Non-pigmented ciliary epithelial cell (primary cell): Measurements from ENCODE around the gene CTNND2.
A peak's percentile ranks its signal among the peaks of the same experiment; 100 is the strongest.

ENCODE experiments used
- DNase-seq: peaks from one replicate; pipeline ENCODE4 v3.0.0-alpha.2; 2010; ENCODE audit warnings: low read depth

Gene CTNND2

DNA sequence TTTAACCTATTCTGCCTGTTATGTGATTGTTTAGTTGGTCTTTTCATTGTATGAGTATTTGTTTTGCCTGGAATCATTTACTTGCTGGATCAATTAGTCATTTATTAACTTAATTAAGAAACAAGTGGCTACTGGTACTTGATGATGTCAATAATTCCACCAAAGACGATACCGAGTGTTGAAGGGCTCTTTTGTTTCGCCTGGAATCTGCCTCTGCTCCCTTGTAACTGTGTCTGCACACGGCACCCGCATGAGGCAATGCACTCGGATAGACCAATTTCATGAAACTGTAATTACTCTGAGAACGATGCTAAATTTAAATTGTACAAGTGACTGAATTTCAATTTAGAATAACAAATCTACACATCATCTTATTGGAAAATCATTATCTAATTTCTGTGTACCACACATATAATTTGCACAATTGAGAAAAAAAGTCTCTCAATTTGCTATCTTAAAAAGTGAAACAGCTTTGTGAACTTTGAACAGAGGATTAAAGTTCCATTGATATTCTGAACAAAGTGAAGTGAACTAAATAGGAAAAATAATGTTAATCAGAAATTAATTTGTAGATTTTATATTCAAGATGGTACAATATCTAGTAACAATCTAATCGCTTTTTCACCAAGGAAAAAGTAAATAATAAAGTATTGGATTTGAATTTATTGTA is 143.2 kb downstream of the CTNND2 start:
- DNase-seq, result no peak

DNA sequence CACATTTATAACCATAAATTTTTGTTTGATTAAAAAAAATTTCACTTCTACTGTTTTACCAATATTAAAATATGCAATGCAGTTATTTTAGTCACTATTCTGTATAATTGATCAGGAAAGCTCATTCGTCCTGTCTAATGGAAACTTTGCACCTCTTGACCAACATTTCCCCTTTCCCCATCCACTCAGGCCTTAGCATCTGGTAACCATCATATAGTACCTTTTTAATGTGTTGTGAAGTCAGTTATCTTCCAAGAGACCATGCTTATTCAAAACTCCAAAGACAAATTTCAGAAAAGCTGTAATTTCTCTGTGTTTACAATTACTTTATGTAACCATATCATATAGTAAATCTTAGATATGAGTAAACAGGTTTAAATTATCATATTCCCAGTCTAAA is 145.9 kb downstream of the CTNND2 start:
- no peak for DNase-seq

DNA sequence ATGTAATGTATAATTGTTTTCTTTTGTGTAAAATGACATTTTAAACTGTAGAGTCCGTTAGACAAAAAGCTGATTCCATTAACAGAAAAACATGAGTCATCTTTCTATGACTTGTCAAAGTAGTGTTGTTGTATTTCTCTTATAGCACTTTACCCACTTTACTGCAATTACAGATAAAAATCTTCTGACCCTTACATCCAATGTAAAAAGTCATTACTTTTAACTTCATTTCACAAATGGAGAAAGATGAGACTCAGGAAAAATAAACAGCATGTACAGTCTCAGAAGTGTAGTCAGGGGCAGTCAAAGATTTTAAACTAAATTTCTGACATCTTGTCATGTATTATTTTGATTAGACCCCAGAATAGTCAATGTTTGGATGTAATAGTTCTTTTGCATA is 146.6 kb downstream of the CTNND2 start:
- DNase-seq, result no peak

DNA sequence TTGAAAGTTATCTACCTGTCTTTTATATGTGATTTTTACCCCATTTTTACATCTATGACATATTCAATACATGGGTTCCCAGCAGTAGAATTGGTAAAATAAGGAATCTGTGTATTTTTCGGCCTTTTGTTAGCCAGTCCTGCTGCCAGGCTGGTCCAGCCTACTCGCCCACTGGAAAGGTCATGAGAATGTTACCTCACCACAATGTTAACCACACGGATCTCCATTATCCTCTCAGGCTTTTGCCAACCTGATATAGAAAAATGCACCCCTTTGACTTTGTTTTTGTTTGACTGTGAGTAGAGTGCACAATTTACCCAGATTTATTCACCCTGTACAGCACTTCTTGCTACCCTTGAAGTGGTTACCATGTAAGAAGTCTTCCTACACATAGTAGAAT is 167.2 kb downstream of the CTNND2 start:
- no peak for DNase-seq

DNA sequence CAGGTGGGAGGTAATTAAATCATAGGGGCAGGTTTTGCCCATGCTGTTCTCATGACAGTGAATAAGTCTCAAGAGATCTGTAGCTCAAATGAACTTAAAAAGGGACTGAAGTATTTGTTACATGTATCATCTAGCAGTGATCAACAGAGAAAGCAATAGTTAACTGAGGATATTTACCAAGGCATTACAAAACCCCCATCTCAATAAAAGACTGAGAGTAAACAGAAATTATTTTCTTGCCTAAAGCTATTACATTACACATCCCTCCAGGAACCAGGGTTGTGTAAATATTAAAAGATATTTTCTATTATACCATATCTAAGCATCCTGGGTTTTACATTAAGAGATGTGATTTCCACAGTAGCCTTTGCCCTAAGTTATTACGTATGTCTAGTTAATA is 169.9 kb downstream of the CTNND2 start:
- no peak for DNase-seq

DNA sequence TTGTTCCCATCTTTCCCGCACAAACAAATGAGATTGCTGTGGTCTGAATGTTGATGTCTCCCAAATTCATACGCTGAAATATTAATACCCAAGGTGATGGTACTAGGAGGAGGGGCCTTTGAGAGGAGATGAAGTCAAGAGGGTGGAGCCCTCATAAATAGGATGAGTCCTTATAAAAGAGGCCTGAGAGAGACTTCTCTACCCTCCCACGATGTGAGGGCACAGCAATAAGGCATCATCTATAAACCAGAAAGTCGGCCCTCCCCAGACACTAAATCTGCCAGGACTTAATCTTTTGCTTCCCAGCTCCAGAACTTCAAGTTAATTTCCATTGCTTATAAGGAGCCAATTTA is 170.4 kb downstream of the CTNND2 start:
- DNase-seq, result no peak

DNA sequence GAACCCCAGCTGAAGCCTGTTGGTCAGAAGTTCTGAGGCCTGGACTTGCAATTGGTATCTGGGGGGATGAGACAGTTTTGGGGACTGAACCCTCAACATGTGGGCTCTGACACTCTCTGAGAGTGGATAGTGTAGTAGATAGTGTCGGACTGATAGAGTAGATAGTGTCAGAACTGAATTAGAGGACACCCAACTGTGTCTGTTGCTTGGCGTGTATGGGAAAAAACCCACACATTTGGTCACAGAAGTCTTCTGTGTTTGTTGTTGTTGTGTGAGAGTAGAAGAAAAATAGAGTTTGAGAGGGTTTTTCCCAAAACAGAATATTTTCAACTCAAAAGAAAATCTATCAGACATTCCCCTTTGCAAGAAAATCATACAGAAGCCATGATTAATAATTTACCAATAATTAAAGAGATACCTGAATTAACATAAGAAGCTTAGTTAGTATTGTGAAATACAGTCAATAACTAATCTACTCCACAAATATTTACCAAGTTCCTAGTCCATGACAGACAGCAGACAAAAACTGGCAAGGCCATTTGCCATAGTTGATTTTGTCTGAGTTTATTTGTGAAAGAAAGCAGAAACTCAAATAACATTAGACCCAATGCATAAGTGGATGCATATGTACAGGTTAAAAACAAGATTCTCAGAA is 170.9 kb downstream of the CTNND2 start:
- no peak for DNase-seq

DNA sequence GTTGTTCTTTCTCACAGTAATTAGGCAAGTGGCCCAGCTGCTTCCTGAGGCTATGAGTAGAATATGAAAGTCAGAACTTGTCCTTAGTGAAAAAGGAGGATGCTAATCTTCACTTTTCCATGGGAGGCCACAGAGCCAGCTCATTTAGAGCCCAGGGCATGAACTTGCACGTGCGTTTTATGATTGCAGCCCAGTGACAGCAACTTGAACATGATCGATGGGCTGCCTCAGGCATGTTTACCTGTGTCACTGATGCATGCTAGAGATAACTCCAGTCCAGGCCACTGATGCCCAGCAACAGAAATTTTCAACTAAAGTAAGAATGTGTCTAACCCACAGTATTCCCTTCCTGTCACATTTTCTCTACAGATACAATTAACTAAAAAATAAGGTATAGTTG is 179.3 kb downstream of the CTNND2 start:
- no peak for DNase-seq

DNA sequence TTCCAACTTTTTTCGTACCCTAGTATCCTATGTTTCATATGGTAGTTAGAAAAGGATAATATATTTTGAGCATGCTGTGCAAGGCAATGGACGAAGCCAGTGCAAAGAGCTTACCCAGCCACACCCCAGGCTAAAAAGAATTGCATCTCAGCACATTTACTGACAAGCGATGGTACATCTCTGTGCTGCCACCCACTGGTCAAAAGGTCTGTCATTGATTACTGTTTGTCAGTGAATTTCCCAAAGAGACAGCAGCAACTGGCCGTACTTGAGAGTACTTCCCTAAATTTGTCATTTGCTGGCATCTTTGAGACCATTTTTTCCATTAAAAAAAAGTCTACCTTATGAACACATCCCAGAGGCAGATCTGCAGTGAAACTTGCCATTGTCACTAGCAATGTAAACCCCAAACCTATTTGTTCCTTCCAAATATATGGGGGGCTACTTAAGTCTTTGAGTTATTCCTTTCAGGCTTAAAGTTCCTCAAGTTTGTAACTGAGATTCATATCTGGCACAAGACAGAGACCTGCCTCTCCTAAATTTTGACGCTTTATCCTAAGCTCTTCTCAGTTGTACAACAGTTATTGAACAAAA is 184.3 kb downstream of the CTNND2 start:
- peak; percentile 9 for DNase-seq

DNA sequence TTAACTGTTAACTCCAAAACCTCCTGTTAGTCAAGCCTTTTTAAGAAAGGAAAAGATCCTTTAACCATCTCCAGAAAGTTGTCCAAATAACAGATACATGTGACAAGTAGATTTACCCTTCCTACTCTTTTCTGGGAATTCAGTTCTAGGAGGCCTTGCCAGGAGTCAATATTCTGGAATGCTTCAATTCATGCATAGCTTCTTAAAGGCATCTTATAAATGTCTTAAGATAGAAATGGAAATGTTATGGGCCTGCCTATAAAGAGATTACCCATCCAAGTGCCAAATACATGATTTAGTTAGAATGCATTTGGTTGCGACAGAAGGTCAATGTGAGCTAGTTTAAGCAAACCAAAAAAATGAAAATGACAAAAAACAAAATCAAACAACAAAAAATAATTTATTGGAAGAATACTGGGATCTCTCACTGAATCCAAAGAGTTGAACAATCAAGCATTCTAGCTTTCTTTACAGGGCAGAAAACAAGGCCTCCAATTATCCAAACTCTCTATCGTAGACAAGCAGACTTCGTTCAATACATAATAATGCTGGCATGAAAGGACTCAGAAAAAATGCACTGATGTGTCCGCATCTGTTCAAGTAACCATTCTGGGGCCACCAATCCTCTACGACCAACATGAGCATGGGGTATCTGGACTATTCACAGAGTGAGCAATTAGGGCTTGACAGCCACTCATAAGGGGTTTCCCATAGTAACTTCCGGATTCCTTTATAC is 188.6 kb downstream of the CTNND2 start:
- no peak for DNase-seq

DNA sequence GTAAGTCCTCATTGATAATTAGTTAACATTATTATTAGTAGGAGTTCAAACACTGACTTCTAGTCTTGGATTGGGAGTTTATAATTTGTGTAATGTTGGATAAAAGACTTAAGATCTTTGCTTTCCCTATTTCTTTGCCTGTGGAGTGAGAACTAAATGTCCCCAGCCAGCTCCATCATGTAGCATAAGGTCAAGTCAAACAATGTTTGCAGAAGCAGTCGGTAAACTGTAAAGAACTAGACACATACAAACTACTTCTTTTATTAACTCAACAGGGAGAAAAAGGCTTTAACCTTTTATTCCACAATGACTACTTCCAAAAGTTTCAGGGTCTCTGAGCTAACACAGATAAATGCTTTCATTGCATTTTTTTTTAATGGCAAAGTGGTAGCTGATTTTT is 192.3 kb downstream of the CTNND2 start:
- no peak for DNase-seq

DNA sequence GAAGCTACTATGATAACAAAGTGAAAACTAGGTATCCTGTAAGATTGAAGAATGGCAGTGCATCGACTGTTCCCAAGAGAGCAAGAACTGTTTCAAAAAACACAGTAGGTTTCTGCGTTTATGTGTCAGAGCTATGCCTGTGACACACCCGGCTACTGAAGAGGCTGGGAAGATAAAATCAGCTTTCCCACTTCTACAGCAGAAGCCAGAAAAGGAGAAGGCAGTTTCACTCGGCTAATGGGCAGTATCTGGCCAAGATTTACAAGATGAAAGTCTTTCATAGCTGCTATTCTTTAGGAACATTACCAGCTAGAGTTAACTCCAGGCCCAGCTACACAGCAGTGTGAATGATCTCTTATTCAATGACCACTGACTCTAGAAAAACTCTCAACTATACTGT is 195.2 kb downstream of the CTNND2 start:
- DNase-seq, result no peak

DNA sequence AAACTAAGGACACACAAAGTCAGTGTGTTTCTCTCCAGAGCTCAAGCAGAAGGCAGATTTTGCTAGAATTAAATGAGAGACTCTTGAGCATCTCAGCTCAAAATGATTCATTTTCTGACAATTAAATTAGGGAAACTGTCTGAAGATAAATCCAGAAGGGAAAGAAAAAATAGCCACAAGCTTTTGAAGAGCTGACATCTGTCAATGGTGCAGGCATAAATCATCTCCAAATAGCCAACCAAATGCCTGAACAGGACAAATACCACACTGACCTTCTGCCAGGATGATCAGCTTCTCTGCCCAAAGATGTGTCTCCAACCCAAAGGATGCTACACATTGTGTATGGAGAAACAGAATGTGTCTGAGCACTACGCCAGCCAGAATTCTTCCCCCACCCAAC is 199.3 kb downstream of the CTNND2 start:
- DNase-seq, result no peak

DNA sequence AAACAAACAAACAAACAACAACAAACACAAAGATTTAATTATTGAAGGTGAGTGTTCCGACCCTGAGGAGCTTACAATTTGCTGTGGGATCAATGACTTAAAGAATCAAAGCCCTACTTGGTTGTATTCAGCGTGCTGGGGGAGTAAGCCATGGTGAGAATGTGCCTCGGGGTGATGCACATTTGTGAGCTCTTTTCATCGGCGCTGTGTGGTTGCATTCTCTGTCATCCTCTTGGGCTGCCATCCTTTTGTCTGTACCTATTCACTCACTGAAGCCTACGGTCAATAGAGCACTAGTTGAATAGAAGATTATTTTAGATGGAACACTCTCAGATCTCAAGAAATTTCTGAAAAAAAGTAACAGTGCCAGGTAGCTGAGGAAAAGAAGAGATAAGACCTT is 203.9 kb downstream of the CTNND2 start:
- DNase-seq, result no peak

DNA sequence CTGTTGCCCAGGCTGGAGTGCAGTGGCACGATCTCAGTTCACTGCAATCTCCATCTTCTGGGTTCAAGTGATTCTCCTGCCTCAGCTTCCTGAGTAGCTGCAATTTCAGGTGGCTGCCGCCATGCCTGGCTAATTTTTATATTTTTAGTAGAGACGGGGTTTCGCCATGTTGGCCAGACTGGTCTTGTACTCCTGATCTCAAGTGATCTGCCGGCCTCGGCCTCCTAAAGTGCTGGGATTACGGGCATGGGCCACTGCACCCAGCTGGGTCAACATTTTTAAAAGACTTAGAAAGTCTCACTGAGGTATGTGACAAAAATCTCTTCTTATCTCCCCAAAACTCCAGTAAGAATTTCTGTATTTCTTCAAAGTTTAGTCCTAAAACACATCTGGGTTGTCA is 211.6 kb downstream of the CTNND2 start:
- DNase-seq, result no peak

DNA sequence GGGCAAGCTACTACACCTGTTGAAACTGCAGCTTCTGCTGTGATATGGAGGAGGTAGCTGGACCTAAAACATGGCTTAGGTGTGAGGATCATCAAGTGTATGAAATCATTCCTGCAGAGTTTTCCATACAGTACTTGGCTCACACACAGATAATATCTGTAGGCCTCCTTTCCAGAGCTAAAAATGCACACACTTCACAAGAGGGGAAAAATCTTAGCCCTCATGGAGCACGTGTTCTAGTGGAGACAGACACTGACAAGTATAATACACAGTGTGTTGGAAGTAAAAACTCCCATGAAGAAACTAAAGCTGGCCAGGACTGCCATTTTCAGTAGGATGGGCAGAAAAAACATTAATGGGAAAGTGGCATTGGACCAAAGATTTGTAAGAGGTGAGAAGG is 216.7 kb downstream of the CTNND2 start:
- no peak for DNase-seq

DNA sequence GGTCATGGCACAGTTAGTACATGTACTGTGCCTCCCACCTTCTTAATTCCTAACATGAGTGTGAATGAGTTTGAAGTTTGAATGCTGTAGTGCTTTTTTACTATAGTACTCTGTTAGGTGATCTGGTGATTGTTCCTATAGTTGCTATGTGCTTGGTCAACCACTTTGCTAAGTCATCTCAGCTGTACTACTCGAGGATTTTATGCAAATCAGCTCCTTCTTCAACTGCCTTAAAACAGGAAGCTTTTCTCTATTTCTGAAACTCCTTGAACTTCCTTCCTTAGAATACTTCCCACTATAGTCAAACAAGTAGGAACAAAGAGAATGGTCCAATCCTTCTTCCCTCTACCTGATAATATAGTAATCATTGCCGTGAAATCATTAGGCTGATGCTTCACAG is 219.6 kb downstream of the CTNND2 start:
- no peak for DNase-seq

DNA sequence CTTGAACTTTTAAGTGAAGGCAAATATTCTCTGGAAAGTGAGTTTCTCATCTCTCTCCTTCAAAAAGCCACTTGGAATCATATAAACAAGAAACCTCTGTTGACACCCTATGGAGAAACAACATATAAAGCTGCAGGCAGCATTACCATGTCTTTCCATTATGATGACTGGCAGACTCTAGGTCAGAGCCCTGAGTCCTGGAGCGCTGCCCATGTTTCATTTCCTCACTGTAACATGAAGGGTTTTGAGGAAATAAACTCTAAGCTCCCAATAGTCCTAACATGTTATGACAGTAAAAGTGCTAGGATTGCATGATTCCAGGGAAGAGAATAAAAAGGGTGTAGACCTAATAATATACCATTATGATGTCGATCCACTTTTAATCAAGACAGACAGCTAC is 220.6 kb downstream of the CTNND2 start:
- no peak for DNase-seq

DNA sequence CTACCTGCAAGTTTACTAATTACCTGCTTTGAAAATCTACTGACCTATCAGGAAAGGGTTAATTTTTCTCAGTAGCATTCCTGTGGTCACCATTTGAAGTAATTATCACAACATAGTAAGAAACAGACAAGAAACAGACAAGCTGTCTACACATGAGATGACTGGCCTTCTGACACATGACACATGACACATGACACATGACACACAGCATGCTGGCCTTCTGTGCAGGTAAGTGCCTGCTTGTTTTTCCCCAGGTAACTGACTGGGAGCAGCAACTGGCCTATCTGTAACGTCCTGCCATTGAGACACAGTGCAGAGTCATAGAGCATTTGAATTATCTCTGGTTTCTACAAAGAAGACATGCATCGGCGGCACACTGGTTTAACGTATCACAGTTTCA is 222.4 kb downstream of the CTNND2 start:
- no peak for DNase-seq

DNA sequence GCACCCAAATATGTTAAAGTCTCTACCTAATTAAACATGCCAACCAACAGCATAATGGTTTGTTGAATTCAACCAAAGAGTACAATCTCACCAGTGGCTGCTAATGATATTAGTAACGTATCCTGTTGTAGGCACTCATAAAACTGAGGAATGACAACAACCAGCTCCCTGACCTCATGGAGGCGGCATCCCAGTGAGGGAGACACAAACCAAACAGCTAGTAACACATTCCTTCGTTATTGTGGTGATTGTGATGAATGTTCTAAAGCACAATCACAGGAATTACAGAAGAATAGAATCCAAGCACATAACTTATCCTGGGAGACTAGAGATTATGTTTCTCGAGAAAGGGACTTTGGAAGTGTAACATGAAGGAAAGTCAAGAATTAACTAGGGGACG is 224.6 kb downstream of the CTNND2 start:
- no peak for DNase-seq

DNA sequence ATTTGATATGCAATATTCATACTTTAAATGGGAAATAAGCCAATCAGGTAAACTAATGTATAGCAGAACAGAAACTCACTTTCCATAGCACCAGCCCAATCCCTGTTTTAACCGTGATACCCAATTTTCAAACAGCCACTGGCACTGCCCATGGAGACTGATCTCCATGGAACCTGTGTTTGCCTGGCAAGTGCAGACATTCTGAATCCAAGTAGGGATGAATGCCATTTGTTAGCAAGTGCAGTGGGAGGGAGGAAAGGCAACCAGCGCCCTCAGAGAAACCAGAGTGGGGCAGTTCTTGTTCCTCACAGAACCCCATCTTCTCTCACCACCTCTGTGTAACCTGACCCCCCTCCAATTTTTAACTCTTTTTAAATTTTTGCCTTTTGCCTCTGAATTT is 229.1 kb downstream of the CTNND2 start:
- DNase-seq, result no peak

DNA sequence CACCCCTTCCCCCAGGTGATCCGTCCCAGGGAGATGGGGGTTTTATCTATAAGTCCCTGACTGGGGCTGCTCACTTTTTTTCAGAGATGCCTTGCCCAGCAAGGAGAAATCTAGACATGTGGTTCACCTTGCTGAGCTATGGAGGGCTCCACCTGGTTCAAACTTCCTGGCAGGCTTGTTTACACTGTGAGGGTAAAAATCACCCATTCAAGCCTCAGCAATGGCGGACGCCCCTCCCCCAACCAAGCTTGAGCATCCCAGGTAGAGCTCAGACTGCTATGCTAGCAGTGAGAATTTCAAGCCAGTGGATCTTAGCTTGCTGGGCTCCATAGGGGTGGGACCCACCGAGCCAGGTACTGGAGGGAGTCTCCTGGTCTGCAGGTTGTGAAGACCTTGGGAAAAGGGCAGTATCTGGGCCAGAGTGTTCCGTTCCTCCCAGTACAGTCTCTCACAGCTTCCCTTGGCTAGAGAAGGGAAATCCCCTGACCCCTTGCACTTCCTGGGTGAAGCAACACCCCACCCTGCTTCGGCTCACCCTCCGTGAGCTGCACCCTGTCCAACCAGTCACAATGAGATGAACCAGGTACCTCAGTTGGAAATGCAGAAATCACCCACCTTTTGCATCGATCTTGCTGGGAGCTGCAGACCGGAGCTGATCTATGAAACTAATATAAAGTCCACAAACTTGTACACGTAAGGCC is 231.7 kb downstream of the CTNND2 start:
- no peak for DNase-seq

DNA sequence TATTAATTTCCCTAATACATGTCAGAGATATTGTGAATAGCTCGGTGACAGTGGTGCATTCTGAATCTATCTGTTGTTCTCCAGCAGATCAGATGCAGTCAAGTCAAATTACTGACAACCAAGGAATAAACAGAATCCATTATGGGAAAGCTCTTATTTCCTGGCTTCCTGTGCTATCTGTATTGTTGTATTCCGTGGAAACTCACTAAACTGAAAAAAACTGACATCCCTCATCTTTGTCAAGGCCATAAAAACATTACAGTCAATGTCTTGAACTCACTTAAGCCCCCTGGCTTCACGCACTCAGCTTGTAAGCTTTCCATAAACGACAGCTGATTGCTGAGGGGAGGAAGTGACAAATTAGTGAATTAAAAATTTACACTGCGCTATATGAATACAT is 245.9 kb downstream of the CTNND2 start:
- no peak for DNase-seq
